Erythroblast (primary cell): ENCODE measurements around the gene RENBP.

Experiments
- DNase-seq, 2 experiments: peaks; one replicate each; lab custom pipeline; 2025; lab: John Stamatoyannopoulos, UW
- GATA1 ChIP-seq: IDR thresholded peaks from 2 replicates; pipeline ENCODE4 v1.6.1; 2011; ENCODE audit warnings: low read depth, mild to moderate bottlenecking, control low read depth, low read length, moderate library complexity
- POLR2A ChIP-seq: IDR thresholded peaks from 2 replicates; pipeline ENCODE4 v1.6.1; 2011; ENCODE audit warnings: mild to moderate bottlenecking, low read length

Gene RENBP

GRCh38 chrX:153953892-153954557, 9.6 kb upstream of the RENBP start:
- TF ChIP-seq GATA1: no peak
- no peak for TF ChIP-seq POLR2A

GRCh38 chrX:153953342-153953830, 8.9 kb upstream of the RENBP start:
- TF ChIP-seq POLR2A (no peak), GATA1 (no peak)

More at GRCh38 chrX:153953892-153954557, 9.6 kb upstream of the RENBP start:
- DNase-seq: no peak

GRCh38 chrX:153952373-153953026, 8.1 kb upstream of the RENBP start:
- TF ChIP-seq POLR2A: no peak
- TF ChIP-seq GATA1: no peak
- DNase-seq: no peak

More at GRCh38 chrX:153953342-153953830, 8.9 kb upstream of the RENBP start:
- peak; percentile 72 to 81 for DNase-seq

GRCh38 chrX:153951683-153952372, 7.4 kb upstream of the RENBP start:
- no peak for TF ChIP-seq GATA1
- TF ChIP-seq POLR2A: no peak
- no peak for DNase-seq

- DNase-seq: no peak
- TF ChIP-seq POLR2A (no peak), GATA1 (no peak)
These were observed 5.7 kb upstream of the RENBP start for GRCh38 chrX:153950127-153950526.

- TF ChIP-seq POLR2A (no peak), GATA1 (no peak)
- no peak for DNase-seq
These were observed 4.7 kb upstream of the RENBP start for GRCh38 chrX:153948847-153949805.

- TF ChIP-seq POLR2A (no peak), GATA1 (no peak)
- no peak for DNase-seq
These were observed 3.6 kb upstream of the RENBP start for GRCh38 chrX:153948002-153948466.

- DNase-seq: peak; percentile 86 to 89
- no peak for TF ChIP-seq POLR2A
- TF ChIP-seq GATA1: no peak
These were observed 2.7 kb upstream of the RENBP start for GRCh38 chrX:153947009-153947769.

GRCh38 chrX:153945956-153946943, 1.8 kb upstream of the RENBP start:
- DNase-seq: no peak
- TF ChIP-seq POLR2A (no peak), GATA1 (no peak)

- no peak for TF ChIP-seq POLR2A
- no peak for TF ChIP-seq GATA1
These were observed 332 bp upstream of the RENBP start for GRCh38 chrX:153944800-153945150.

More at GRCh38 chrX:153944800-153945150, 332 bp upstream of the RENBP start:
- DNase-seq: no peak
